ENCODE results near the gene CIPC.

Gene CIPC

DNA sequence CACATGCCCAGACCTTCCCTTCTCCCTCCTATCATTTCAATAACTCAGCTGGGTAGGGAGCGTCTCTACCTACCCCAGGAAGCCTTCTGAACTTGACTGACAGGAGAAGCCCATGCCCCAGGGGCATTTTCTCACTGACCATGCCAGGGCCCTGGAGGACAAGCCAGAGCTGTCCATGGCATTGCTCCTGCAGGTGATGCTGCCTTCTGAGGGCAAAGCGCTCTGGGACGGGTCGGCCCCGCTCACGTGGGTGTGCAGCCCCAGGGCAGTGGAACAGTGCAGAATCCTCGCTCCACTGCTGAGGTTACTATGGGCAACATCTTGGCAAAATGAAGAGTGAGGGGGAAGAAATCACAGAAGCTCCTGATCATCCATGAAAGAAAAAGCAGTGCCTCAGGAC lies 28.5 kb upstream of the CIPC start:
- no peak for DNase-seq (ENCODE audit: low read depth in 2 of 2)

DNA sequence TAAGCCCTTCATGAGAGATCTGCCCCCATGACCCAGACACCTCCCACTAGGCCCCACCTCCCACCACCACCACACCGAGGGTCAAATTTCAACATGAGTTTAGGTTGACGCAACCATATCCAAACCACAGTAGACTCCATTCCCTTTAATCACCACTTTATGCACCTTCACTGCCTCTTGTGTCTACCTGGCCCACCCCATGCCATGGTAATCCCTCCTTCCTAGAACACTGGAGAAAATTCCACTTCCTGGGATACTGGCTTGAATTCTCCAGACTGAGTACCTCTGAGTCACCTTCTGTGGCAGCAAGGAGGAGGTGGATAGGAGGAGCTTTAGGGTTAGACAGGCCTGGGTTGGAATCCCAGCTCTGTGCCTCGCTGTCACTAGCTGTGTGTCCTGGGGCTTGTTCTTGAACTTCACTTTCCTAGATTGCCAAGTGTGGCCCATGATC lies 26.1 kb upstream of the CIPC start:
- DNase-seq (ENCODE audit: low read depth in 2 of 2) = no peak

DNA sequence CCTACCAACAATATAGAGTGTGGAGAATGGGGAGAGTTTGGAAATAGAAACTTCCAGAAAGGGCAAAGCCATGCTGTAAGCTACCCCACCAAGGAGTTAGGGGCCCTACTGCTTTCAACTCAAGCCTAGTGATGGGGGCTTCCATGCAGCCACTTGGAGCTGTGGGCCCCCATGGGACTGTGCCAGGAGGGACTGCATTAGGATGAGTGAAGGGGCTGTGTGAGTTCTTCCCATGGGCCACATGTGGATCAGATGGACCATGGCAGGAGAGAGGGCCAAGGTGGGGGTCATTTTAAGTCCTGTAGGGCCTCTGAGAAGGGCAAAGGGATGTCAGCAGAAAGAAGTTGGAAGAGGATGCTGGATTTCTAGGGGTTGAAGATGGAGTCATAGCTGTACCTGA lies 23.1 kb upstream of the CIPC start:
- no peak for DNase-seq (ENCODE audit: low read depth in 2 of 2)

DNA sequence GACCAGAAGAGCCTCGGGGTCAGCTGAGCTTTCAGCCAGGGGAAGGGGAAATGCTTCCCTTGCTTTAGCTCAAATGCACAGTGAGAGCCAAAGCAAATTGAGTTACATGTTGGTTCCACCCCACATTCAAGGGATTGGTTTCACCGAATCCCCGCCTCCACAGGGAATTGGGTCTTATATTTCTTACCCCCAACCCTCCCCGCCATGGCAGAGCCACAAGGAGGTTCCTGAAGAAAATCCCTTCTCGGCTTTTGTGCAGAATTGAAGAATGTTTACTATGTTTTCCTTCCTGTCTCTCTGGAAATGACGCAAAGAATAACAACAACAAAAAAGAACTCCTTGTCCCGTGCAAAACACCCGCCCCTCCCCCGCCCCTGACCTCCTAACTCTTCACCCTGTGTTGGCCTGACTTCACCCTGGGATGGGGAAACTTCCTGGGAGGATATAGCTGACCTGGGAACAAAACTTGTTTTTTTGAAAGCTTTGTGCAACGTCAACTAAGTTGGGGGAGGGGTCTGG lies 21.9 kb upstream of the CIPC start:
- DNase-seq (ENCODE audit: low read depth in 2 of 2) = no peak

DNA sequence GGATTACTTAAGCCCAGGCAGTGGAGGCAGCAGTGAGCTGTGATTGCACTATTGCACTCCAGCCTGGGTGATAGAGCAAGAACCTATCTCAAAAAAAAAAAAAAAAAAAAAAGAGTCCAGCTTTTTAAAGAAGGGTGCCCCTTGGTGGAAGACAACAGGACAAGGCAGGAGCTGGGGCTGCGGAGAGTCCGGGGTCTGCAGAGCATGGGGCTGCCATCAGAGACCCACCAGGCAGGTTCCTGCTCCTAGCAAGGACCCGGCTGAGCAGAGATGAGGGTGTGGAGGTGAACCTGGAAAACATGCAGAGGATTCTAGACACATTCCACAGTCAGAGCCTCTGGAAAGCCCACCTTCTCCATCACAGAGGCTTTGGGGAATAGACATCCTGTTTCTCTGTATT lies 21.0 kb upstream of the CIPC start:
- no peak for DNase-seq (ENCODE audit: low read depth in 2 of 2)

DNA sequence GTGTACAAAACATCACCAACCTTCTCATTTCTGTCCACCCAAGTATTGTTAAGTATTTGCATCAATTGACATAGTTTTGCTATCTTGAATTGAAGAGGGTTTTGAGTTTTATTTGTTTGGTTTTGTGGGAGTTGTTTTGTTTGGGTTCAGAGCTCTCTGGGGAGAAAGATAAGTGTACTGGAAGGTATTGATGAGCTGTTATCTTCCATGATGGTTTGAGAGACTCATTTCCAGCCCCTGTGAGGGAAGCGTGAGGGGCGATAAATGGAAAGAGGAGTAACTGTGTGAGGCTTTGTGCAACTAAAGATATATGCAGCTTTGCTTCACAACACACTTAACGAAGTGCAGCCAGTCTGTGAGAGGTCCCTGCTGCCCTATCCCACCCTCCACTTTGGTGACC lies 15.7 kb upstream of the CIPC start:
- no peak for DNase-seq (ENCODE audit: low read depth in 2 of 2)

DNA sequence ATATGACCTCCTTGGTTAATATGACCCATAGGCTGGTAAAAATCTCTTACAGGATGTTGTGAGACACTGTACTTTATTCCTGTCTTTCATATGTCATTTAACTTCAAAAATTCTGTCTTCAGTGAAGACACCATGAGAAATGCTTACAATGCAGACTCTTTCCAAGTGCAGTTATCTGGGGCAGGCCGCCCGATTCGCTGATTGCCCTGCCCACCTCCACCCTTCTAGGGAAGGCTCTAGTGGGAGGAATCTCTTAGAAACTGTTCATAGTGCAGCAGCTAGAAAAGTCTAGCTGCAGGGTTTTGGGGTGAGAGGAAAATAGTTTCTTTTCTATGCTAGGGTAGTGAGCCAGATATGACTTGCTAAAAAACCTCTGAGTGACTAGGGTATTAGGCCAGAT lies 15.0 kb upstream of the CIPC start:
- no peak for DNase-seq (ENCODE audit: low read depth in 2 of 2)

DNA sequence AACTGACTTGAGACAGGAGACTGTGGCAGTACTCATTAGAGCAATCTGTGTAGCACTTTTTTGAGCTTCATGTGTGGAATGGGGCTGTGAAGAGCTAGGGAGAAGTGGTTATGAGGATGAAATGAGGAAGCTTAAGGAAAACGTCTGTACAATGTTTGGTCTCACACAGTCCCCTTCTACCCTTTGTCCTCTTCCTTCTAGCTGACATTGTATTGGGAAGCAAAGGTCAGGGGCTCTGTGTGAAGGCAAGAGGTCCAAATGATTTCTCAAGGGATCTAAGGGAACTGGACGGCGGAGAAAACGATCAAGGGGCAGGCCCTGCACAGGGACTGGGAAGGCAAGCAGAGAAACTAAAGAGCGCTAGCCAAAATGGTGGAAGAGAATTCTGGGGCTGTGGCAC lies 13.1 kb upstream of the CIPC start:
- DNase-seq (ENCODE audit: low read depth in 2 of 2) = no peak

DNA sequence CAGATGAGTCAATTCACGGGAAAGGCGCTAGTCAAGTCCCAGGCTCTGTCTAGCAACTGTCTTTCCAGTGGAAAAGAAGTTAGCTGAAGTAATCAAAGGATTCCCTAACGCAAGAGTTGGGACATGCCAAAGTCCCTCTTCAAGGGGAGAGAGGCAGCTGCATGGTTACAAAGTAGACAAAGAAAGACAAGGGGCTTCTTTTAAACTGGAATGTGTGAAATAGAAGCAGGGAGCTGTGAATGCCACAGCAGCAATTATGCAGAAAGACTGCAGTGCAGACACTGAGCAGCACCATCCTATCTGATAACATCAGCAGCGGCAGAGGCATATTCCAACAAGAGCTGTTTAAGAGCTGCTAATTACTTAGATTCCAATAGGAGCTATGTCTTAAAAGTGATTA lies 12.5 kb upstream of the CIPC start:
- DNase-seq (ENCODE audit: low read depth in 2 of 2) = no peak

DNA sequence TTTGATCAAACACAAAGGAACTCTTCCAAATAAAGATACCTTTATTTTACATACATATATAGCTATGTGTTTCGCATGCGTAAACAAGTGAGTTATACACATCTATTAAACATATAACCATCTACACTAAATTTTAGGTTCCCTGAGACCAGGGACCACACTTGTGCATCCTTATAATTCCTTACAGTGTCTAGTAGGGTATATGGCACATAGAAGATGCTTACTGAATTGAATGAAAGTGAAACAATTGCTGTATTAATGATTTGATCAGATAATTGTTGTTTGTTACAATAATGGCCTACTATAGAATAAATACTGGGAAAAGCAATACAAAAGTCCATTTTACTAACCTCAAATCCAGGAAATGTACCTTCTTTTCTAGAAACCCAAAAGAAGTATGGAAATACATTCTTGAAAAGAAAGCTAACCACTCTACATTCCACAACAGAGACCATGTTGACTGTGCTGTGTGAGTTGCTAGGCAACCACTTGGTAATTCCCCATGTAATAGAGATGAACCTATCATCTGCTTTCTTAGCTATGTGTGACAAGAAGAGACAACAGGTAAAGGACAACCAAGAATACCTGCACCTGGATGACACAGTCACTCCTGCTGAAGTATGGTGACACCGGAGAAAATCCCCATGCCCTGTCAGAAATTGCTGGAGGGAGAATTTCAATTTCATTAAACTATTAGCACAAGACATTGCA lies 11.9 kb upstream of the CIPC start:
- DNase-seq (ENCODE audit: low read depth in 2 of 2) = no peak

DNA sequence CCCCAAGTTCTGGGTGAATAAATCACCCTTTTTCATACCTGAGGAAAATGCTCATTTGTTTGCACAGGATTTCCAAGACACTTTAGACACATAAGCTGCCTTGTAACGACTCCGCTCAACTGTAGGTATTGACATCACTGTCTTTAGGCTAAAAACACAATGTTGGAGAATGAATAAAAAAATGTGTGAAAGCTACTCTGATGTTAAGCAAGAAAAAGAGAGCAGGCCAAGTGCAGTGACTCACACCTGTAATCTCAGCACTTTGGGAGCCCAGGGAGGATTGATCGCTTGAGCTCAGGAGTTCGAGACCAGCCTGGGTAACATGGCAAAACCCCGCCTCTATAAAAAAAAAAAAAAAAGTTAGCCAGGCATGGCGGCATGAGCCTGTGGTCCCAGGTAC lies 11.1 kb upstream of the CIPC start:
- DNase-seq (ENCODE audit: low read depth in 2 of 2) = no peak

DNA sequence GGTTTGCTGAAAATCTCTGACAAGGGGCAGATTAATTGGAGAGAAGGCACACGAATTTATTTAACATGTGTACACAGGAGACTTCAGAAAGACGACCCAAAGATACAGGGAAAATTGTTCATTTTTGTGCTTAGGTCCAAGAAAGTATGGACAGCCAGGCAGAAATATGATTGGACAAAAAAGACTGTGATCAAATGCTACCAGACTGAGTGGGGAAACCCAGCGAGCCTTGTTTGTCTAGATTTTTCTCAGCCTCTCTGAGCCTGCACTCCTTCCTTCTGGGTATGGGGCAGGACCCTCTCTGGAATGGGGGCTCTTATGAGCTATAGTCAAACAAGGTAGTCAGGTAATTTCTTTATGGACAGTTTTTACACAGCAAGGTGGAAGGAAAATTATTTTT lies 10.4 kb upstream of the CIPC start:
- DNase-seq (ENCODE audit: low read depth in 2 of 2) = no peak

DNA sequence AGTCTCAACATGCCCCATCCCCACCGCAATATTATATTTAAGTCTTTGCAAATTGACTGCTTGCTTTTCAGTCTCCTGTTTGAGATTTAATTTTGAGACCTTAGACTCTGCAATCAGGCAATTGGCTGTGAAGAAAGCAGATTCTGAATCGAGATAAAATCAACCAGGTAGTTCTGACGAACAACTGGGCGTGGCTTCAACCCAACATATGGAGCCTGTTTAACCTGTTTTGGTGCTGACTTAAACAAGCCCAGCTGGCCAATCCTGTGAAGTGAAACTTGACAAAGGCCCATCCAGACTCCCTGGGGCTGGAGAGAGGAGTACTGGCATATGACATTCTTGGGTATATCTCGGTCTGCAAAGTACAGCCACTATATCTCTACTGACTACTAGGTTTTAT lies 9.8 kb upstream of the CIPC start:
- DNase-seq (ENCODE audit: low read depth in 2 of 2) = no peak

DNA sequence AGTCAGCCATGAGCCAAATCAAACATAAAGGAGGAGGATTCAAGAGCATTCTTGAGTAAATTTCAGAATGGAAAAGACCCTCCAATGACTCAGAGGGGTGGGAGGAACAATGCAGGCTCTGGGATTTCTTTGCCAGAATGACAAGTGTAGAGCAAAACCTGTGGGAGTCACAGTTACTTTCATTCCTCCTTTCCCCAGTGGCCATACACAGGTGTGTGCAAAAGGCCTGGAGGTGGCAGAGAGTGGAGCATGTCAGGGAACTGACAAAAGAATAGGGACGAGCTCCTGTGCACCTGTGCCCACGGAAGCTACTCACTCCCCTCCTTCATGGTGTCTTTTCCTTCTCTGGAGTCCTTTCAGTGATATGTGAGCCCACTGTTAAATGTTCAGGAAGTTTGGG lies 9.4 kb upstream of the CIPC start:
- no peak for DNase-seq (ENCODE audit: low read depth in 2 of 2)

DNA sequence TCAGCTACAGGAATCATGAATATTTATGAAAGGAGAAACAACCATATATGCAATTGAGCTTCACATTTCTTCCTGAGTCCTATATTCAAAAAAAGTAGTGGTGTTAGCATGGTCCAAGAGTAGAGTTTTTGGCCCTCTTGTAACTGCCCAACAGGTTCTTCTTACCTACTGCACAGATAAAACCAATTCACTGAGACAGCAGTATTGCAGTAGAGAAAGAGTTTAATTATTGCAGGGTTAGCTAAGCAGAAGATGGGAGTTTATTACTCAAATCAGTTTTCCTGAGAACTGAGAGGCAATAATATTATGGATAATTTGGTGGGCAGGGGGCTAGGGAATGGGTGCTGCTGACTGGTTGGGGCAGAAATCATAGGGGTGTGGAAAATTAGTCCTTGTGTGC lies 6.5 kb upstream of the CIPC start:
- DNase-seq (ENCODE audit: low read depth in 2 of 2) = no peak

DNA sequence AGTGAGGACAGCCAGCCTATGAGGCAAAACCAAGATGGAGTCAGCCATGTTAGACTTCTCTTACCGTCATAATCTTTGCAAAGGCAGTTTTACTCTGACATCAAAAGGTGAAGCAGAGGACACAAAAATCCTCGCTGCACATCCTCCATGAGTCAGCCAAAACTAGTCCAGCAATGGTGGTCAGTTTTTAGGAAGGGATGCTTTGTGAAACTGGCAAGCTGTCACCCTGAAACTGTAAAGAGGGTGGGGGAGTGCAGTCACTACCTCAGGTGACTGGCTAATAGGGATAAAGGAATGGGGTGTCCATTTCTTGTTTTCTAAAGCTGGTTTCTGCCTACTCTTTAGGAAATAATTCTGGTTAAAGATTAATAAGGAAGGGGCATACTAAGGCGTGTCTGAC lies 5.4 kb upstream of the CIPC start:
- no peak for DNase-seq (ENCODE audit: low read depth in 2 of 2)

DNA sequence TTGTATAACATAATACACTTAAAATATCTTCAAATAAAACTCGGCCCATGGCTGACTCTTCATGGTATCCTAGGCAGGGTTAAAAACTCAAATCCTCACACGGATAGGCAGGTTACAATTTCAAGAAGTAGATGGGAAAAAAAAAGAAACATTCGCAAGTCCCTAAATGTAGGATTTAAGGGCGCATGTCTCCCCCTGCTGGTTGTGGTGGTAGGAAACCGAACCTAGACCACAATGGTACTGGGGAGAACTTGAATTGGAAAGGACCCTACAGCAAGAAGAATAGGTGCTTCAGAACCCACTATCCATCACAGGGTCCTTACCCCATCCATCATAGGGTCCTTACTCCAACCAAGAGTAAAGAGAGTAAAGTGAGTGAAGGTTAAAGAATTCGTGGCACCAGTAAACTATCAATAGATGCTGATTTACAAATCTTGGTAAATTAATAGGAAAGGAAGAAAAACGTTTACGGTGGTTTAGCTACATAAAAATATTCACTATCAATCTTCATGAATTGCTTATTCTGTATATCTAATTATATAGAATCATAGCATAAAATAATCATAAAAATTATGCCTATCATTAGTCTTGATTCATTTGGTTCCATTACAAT lies 3.3 kb upstream of the CIPC start:
- DNase-seq (ENCODE audit: low read depth in 2 of 2) = peak; percentile 54 to 69

DNA sequence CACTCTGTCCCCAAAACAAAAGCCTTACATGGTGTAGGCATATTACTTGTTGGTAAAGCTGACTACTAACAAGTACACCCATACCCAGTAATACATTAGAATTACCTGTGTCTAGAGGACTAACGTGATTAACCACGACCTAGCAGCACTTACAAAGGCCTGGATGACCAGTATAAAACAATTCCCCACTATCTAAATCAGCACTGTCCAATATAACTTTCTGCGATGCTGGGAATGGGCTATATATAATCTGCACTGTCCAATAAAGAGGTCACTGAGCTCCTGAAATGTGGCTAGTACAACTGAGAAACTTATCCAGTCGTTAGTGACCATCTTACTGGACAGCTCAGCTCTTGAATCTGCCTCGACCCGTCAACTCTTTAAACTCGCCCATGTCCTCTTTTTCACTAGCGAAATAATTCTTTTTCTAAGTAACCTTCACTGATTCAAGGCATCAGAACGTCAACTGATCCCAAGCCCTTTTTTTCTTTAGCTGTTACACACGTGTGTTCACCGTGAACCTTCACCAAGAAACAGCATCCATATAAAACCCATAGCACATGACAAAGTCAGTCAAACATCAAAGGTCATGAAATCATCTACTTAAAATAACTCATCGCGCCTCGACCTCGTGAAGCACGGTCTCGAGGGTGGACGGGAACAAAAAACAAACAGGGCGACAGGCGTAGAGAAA lies 905 bp upstream of the CIPC start:
- no peak for DNase-seq (ENCODE audit: low read depth in 2 of 2)

DNA sequence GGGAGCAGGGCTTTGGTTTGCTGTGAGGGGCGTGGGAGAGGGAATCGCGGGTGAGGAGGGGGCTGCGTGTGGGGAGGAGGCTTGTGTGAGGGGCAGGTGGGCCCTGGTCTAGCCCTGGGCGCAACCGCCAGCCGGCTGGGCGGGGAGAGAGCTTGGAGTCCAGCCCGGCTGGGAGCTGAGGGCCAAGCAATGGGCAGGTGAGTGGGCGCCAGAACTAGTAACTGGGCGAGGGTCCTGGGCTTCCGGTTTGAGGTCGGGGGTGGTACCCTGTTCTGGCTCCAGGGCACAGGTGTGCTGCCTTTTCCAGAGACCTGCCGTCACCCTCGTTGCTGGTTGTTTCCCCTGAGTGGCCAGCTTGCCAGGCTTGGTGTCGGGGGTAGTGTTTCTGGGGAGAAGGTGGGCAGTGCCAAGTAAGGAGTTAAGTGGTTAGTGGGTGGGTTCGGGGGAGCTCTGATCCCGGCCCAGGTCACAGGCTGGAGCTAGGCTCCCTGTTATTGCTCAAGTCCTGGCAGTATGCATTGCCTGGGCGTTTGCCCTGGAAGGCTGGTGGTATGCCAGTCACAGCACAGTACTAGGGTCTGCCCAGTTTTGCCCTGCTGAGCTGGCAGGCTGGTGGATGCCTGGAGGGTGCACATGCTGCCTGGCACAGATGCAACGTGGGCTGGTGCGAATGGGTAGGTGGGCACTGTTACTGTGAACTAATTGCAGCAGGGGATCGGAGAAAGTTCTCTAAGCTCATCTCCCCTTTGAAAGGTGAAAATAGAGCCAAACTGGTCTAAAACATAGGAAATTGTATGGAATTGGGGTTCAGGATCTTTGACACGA lies 683 bp downstream of the CIPC start:
- no peak for DNase-seq (ENCODE audit: low read depth in 2 of 2)

DNA sequence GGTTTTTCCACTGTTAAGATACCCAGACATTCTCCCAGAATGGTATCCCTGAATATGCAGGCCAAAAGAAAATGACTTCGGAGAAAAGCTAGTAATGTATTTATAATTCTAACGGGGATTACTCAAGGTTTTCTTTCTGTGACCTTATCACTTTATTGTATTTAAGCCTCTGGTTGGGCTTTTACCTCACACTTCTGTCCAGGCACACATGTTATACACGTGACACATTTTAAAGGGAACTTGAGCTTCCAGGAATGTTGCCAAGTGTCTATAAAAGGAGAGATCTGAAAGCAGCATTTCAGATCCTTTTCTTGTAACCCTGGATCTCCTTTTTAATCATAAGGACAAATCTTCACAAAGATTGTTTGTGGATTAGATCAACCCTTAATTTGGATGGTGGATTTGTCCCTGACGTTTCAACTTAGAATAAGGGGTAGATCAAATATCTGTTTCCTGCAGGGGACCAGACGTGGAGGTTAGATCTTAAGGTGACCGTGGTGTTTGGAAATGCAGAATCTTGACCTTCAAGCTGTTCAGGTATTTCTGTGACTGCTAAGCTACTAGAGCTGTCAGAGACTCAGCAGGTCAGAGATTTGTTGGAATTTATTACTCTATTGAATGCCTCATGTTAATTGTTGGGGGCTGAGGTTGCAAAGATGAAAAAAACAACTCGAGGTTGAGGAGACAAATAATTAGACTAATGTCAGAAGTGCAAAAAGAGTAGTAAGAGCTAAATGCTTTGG lies 1.5 kb downstream of the CIPC start:
- DNase-seq (ENCODE audit: low read depth in 2 of 2) = no peak

DNA sequence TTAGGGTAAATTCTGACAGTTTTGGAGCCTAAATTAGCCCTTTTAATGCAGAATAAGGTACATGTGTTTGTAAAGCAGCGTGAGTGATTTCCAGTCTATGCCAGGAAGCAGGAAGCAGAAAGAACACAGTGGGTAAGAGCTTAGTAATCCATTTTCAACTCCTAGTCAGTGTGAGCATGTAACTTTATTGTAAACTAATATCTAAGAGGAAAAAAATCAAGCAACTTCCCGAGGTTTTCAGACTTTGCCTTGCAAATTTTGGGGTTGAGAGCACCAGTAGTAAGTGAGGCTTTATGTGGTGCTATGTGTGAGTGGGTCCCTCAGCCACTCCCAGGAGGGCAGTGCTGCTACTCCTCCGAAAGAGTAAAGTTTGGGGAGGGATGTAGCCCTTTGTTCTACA lies 2.9 kb downstream of the CIPC start:
- DNase-seq (ENCODE audit: low read depth in 2 of 2) = no peak

DNA sequence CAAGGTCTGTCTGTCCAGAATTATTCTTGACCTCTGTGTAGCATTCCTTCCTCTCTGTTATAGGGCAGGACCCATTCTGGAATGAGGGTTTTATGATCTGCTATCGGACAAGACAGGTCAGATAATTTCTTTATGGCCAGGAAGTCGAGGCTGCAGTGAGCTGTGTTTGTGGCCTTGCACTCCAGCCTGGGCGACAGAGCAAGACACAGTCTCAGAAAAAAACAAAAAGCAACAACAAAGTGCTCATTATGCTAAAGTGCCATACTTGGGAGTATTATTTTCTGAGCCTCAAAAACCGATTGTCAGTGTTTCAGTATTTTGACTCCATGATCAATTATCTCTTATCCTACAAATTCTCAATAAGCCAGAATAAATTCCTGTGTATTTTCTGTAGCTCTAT lies 4.1 kb downstream of the CIPC start:
- no peak for DNase-seq (ENCODE audit: low read depth in 2 of 2)

Data from stimulated activated CD4-positive, alpha-beta T cell treated with anti-CD3 and anti-CD28 coated beads, Interleukin-15, amount 100 ng/mL, for 48 hours (primary cell).